GM23248 (cell line): ENCODE results near the gene DPP8.

Experiments
- EZH2 ChIP-seq: fragments of 200-600 bp; sonication (generic); IDR thresholded peaks from 2 replicates; pipeline ENCODE4 v1.6.1; 2018; ENCODE audit warnings: antibody characterized with exemption, mild to moderate bottlenecking; ENCODE audit not compliant: insufficient read depth, poor library complexity, severe bottlenecking
- EZH2phosphoT487 ChIP-seq: fragments of 200-600 bp; sonication (generic); IDR thresholded peaks from 2 replicates; pipeline ENCODE4 v1.6.1; 2018; ENCODE audit warnings: antibody characterized with exemption, moderate library complexity, mild to moderate bottlenecking, low read depth; ENCODE audit not compliant: insufficient read depth

- no peak for TF ChIP-seq EZH2phosphoT487
- TF ChIP-seq EZH2 = no peak
Measured at GRCh38 chr15:65410972-65411371, 106.5 kb downstream of the DPP8 start.
